Subcutaneous adipose tissue (tissue), 4 donors: ENCODE measurements around the gene CD44. TPM values are rescaled to one million over a fixed set of nuclear protein-coding genes. Genes with fewer than 3 reads are reported as not detected.

ENCODE experiments used
- total RNA-seq, 4 donors: library from RNA; depleted of rRNA; stranded (reverse); fragments of >200 nt; gene quantifications; one replicate each; pipeline ENCODE4 v1.1.0, GENCODE V29; 2016
- TF ChIP-seq, protein P1 (sequence below): fragments of 450-650 bp; IDR thresholded peaks from one replicate; pipeline ENCODE4 v1.5.1; 2016; ENCODE audit warnings: low read depth, mild to moderate bottlenecking, control low read depth, antibody characterized with exemption, moderate library complexity

CD44 gene
- total RNA-seq, 4 donors from 2014 or later: 103 to 438 (median 231) TPM

DNA sequence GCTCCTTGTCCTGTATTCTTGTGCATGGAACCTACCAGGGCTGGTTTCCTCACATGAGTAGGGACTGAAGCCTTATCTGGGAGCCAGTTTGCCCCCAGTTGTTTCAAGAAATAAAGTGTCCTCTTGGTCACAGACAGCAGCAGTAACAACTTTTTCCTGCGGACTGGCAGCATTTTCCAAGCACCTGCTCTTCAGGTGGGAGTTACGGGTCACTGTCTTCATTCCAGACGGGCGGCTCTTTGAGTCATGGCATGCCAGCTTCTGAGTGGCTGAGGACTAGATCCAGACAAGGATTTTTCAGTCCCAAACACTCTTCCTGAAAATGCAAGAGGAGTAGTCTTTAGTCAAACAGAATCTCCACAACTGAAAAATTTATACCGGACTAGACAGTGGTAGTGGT is 2.7 kb upstream of the CD44 start:
- TF ChIP-seq, protein P1, sequence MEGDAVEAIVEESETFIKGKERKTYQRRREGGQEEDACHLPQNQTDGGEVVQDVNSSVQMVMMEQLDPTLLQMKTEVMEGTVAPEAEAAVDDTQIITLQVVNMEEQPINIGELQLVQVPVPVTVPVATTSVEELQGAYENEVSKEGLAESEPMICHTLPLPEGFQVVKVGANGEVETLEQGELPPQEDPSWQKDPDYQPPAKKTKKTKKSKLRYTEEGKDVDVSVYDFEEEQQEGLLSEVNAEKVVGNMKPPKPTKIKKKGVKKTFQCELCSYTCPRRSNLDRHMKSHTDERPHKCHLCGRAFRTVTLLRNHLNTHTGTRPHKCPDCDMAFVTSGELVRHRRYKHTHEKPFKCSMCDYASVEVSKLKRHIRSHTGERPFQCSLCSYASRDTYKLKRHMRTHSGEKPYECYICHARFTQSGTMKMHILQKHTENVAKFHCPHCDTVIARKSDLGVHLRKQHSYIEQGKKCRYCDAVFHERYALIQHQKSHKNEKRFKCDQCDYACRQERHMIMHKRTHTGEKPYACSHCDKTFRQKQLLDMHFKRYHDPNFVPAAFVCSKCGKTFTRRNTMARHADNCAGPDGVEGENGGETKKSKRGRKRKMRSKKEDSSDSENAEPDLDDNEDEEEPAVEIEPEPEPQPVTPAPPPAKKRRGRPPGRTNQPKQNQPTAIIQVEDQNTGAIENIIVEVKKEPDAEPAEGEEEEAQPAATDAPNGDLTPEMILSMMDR: no peak

DNA sequence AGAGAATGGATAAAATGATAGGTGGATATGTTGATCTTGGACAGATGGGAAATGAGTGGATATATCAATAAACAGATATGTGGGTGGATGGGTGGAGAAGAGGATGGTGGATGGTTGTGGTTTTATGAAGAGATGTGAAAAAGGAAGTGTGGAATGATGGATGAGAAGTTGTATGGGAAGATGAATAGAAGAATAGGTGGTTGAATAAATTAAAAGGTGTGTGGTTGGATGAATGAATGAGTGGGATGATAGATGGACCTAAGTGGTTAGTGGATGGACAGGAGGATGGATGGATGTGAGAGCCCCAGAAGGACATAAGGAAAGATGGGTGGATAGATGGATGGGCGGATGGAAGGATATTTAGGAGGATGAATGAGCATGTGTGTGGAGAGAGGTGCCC is 913 bp upstream of the CD44 start:
- TF ChIP-seq, protein P1: no peak

DNA sequence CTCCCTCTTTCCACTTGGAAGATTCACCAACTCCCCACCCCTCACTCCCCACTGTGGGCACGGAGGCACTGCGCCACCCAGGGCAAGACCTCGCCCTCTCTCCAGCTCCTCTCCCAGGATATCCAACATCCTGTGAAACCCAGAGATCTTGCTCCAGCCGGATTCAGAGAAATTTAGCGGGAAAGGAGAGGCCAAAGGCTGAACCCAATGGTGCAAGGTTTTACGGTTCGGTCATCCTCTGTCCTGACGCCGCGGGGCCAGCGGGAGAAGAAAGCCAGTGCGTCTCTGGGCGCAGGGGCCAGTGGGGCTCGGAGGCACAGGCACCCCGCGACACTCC is 397 bp upstream of the CD44 start:
- TF ChIP-seq, protein P1: no peak

DNA sequence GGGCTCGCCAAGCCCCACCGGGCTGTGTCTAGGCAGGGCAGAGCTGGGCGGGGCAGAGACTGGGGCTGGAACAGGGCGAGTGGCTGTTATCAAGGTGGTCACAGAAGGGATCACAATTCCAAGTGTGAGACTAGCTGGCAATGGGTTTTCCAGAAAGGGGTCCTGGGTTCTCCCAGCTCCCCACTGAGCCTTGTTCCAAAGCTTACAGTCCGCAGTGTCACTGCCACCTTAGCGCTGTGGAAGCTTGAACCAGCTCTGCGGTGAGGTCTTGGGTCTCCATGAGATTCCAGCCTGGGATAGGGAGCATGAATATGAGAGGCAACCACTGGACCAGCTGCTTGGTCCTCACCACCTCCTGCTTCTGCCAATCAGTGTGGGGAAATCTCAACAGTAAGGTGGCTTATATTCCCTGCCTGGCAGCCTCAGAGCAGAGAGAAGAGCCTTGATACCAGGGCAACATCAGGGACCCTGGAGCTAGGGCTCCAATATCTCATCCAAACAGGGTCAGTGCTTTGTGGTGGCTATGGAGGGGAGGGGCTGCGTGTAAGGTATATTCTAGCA is 831 bp downstream of the CD44 start:
- TF ChIP-seq, protein P1: no peak

DNA sequence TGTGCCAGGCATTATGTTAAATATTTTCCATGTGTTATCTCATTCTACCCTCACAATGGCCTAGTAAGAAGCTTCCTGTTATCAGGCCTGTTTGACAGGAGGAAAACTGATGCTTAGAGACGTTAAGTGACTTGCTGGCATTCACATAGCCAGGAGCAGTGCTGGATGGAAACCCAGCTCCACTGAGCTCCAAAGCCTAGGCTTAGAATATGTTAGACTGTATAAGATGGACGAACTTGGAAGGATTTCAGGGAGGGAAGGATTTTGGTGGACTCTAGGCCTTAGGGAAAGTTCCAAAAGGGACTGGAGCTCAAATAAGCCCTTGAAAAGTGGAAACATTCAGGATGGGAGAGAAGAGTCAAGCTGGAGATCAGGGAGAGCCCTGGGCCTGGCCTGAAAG is 2.1 kb downstream of the CD44 start:
- TF ChIP-seq, protein P1: no peak

DNA sequence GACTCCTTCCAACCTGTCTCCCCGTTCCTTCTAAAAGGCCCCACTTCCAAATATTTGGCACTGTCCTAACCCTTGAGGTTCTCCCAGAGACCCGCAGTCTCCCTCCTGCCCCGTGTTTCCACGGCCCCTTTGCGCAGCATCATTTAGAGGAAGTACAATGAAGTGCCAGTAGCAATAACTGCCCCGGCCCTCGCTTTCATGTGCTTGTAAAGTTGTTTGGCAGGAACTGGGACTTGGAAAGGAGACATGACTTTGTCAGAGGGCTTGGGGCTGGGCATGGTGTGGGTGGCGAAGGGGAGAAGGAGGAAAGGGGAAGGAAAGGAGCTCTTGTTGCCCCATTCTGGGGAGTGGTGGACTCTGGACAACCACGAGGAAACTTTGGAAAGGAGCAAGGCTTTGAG is 2.6 kb downstream of the CD44 start:
- TF ChIP-seq, protein P1: no peak

DNA sequence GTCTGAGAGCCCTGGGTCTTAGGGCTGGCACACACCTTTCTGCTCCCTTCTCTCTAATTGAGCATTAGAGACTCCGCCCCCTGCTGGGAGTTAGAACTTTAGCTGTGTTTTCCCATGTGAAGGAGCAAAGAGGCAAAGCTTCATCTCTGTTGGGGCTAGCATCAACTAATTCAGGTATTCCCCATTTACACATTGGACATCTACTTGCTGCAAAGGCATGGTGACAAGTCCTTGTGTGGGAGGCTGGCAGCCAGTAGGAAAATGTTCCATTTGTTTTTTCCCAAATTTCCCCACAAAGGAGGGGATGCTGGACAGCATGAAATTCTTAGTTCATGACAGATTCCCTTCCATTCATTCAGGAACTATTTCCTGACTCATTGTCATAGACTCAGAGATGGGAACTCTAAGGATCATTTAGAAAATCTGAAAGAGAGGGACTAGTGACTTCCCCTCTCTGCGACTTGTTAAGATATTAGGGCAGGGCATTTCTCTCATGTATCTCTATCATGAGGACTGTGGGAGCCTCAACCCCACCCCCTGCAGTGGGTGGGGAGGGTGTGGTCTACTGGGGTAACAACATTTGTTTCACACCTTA is 3.6 kb downstream of the CD44 start:
- TF ChIP-seq, protein P1: no peak
